H9 (cell line): Measurements from ENCODE around the gene GNAI1. TPM values are rescaled to one million over a fixed set of nuclear protein-coding genes. Genes with fewer than 3 reads are reported as not detected.

Experiments
- DNase-seq: peaks from one replicate; pipeline ENCODE4 v3.0.0-alpha.2; 2017
- H2AFZ ChIP-seq: one replicate; pipeline ENCODE4 v1.6.1; 2013; ENCODE audit warnings: mild to moderate bottlenecking, low read length, control low read depth, moderate library complexity
- H2AK5ac ChIP-seq: 2 replicates; pipeline ENCODE4 v1.6.1; 2013; ENCODE audit warnings: low read length, control low read depth, mixed read lengths; ENCODE audit not compliant: insufficient read length
- H2BK120ac ChIP-seq: one replicate; pipeline ENCODE4 v1.6.1; 2013; ENCODE audit warnings: low read depth, mild to moderate bottlenecking, low read length, control low read depth, inconsistent platforms; ENCODE audit not compliant: poor library complexity, severe bottlenecking
- H2BK12ac ChIP-seq: 2 replicates; pipeline ENCODE4 v1.6.1; 2013; ENCODE audit warnings: low read length, control low read depth, mixed read lengths, low read depth; ENCODE audit not compliant: insufficient read length
- H2BK15ac ChIP-seq: 2 replicates; pipeline ENCODE4 v1.6.1; 2013; ENCODE audit warnings: low read depth, low read length, control low read depth
- H2BK20ac ChIP-seq: one replicate; pipeline ENCODE4 v1.6.1; 2013; ENCODE audit warnings: low read depth, mild to moderate bottlenecking, low read length, control low read depth, inconsistent platforms; ENCODE audit not compliant: poor library complexity, severe bottlenecking
- H2BK5ac ChIP-seq: 2 replicates; pipeline ENCODE4 v1.6.1; 2013; ENCODE audit warnings: low read length, control low read depth, mixed read lengths; ENCODE audit not compliant: insufficient read length
- H3K14ac ChIP-seq: 2 replicates; pipeline ENCODE4 v1.6.1; 2013; ENCODE audit warnings: low read length, control low read depth; ENCODE audit not compliant: insufficient read depth
- H3K18ac ChIP-seq: 2 replicates; pipeline ENCODE4 v1.6.1; 2013; ENCODE audit warnings: low read depth, mild to moderate bottlenecking, mixed read lengths, low read length, control low read depth; ENCODE audit not compliant: insufficient read length
- H3K23ac ChIP-seq: 2 replicates; pipeline ENCODE4 v1.6.1; 2013; ENCODE audit warnings: low read length, control low read depth, mixed read lengths, low read depth; ENCODE audit not compliant: insufficient read length
- H3K23me2 ChIP-seq: 2 replicates; pipeline ENCODE4 v1.6.1; 2013; ENCODE audit warnings: low read depth, mild to moderate bottlenecking, mixed read lengths, low read length, control low read depth; ENCODE audit not compliant: insufficient read length, poor library complexity, severe bottlenecking
- H3K27ac ChIP-seq: 2 replicates; pipeline ENCODE4 v1.5.1; 2013; ENCODE audit warnings: low read length, control low read depth, mixed read lengths, low read depth; ENCODE audit not compliant: insufficient read length
- H3K27me3 ChIP-seq: 2 replicates; pipeline ENCODE4 v1.6.1; 2013; ENCODE audit warnings: low read length, control low read depth, inconsistent platforms; ENCODE audit not compliant: insufficient read depth
- H3K4ac ChIP-seq: 2 replicates; pipeline ENCODE4 v1.6.1; 2013; ENCODE audit warnings: low read depth, mild to moderate bottlenecking, control low read depth, inconsistent platforms, low read length, moderate library complexity
- H3K4me1 ChIP-seq: 2 replicates; pipeline ENCODE4 v1.6.1; 2013; ENCODE audit warnings: low read length, control low read depth, inconsistent platforms; ENCODE audit not compliant: insufficient read depth
- H3K4me2 ChIP-seq: 2 replicates; pipeline ENCODE4 v1.6.1; 2013; ENCODE audit warnings: low read length, control low read depth, mixed read lengths; ENCODE audit not compliant: insufficient read length, insufficient read depth
- H3K56ac ChIP-seq: 2 replicates; pipeline ENCODE4 v1.6.1; 2013; ENCODE audit warnings: low read depth, mild to moderate bottlenecking, mixed read lengths, low read length, control low read depth; ENCODE audit not compliant: insufficient read length
- H3K79me1 ChIP-seq: 2 replicates; pipeline ENCODE4 v1.6.1; 2013; ENCODE audit warnings: low read depth, mild to moderate bottlenecking, moderate library complexity, low read length, control low read depth, inconsistent platforms; ENCODE audit not compliant: insufficient read depth, poor library complexity, severe bottlenecking
- H3K79me2 ChIP-seq: 2 replicates; pipeline ENCODE4 v1.6.1; 2013; ENCODE audit warnings: low read length, control low read depth, inconsistent platforms; ENCODE audit not compliant: insufficient read depth
- H3K9ac ChIP-seq: 2 replicates; pipeline ENCODE4 v1.6.1; 2013; ENCODE audit warnings: low read length, control low read depth, mixed read lengths; ENCODE audit not compliant: insufficient read length; ENCODE audit errors: extremely low read depth
- H3K9me3 ChIP-seq: one replicate; pipeline ENCODE4 v1.6.1; 2013; ENCODE audit warnings: low read depth, low read length, inconsistent platforms; ENCODE audit not compliant: control insufficient read depth
- H3T11ph ChIP-seq: one replicate; pipeline ENCODE4 v1.6.1; 2013; ENCODE audit warnings: mild to moderate bottlenecking, low read length, control low read depth, inconsistent platforms
- H4K20me1 ChIP-seq: one replicate; pipeline ENCODE4 v1.6.1; 2013; ENCODE audit not compliant: control insufficient read depth, insufficient read length, insufficient read depth
- H4K5ac ChIP-seq: 2 replicates; pipeline ENCODE4 v1.6.1; 2013; ENCODE audit warnings: low read depth, mild to moderate bottlenecking, mixed read lengths, low read length, control low read depth; ENCODE audit not compliant: insufficient read length
- H4K8ac ChIP-seq: replicated peaks from 2 replicates; pipeline ENCODE4 v1.6.1; 2013; ENCODE audit warnings: low read length, control low read depth, mixed read lengths, low read depth; ENCODE audit not compliant: insufficient read length
- H4K91ac ChIP-seq: 2 replicates; pipeline ENCODE4 v1.6.1; 2013; ENCODE audit warnings: low read depth, mild to moderate bottlenecking, moderate library complexity, mixed read lengths, low read length, control low read depth; ENCODE audit not compliant: insufficient read length
- H3K27ac Mint-ChIP-seq, 3 experiments: 2 replicates in 2 of 3; 3 replicates in 1 of 3; pipeline ENCODE4 v1.8.0; 2020 to 2021; ENCODE audit warnings: mixed read lengths in 3 of 3, mild to moderate bottlenecking in 1 of 3, moderate library complexity in 1 of 3
- H3K27me3 Mint-ChIP-seq: 2 replicates; pipeline ENCODE4 v1.8.0; 2021; ENCODE audit warnings: low read depth, mild to moderate bottlenecking, moderate library complexity, mixed read lengths
- H3K36me3 Mint-ChIP-seq, 3 experiments: 2 replicates in 2 of 3; 3 replicates in 1 of 3; pipeline ENCODE4 v1.8.0; 2020 to 2021; ENCODE audit warnings: low read depth in 3 of 3, mixed read lengths in 3 of 3; ENCODE audit not compliant: insufficient read depth in 1 of 3
- H3K4me1 Mint-ChIP-seq, 2 experiments: 2 replicates each; pipeline ENCODE4 v1.8.0; 2020; ENCODE audit warnings: mixed read lengths in 2 of 2
- H3K4me3 Mint-ChIP-seq, 2 experiments: 2 replicates in 1 of 2; 3 replicates in 1 of 2; pipeline ENCODE4 v1.8.0; 2020 to 2021; ENCODE audit warnings: mild to moderate bottlenecking in 2 of 2, mixed read lengths in 2 of 2, moderate library complexity in 1 of 2
- H3K9me3 Mint-ChIP-seq, 2 experiments: 2 replicates in 1 of 2; 3 replicates in 1 of 2; pipeline ENCODE4 v1.8.0; 2020; ENCODE audit warnings: mild to moderate bottlenecking in 2 of 2, mixed read lengths in 2 of 2, moderate library complexity in 1 of 2
- CTCF ChIP-seq: fragments of 200-600 bp; sonication (generic); conservative IDR thresholded peaks from 3 replicates; pipeline ENCODE4 v1.8.0; 2021; ENCODE audit warnings: antibody characterized with exemption, mild to moderate bottlenecking
- WGBS: extraction: QIAGEN DNeasy Blood & Tissue Kit; methylation state at CpG from one replicate; pipeline ENCODE4 v1.1.7; 2013; ENCODE audit warnings: missing lambda C conversion rate, low lambda C conversion rate, mixed read lengths; ENCODE audit not compliant: insufficient read length; ENCODE audit errors: extremely low coverage; 5-methylcytosine and 5-hydroxymethylcytosine counted together
- total RNA-seq: library from RNA; stranded (reverse); gene quantifications from 2 replicates; pipeline ENCODE4 v1.2.1, GENCODE V29; 2021

The GNAI1 gene
- total RNA-seq, 1 experiment from 2014 or later = 14.1 TPM

DNA sequence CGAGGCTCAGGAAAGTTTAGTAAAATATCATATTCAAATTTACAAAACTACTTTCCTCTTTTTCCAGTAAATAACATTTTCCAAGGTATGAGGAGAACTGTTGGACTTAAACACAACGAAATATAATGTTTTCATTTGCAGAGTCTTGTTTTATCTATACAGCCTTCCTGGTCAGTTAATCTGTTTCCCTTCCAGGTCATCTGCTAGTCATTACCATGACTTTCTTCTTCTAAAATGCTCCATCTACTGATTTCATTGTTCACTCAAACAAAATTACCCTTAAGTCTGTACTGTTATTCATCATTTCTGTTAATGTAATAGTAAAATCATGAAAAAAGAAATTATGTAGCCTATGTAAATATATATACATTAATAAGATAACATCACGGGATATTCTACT, 69.8 kb downstream of the GNAI1 start:
- no peak overlapping the region for H2BK5ac ChIP-seq
- H4K8ac ChIP-seq = no peak overlapping the region
- H3K18ac ChIP-seq = no peak overlapping the region
- no peak overlapping the region for H3T11ph ChIP-seq
- H2AK5ac ChIP-seq = no peak overlapping the region
- no CpG with 5 or more reads among the region's 3 CpGs for WGBS
- no peak overlapping the region for H3K14ac ChIP-seq
- no peaks in the 10 kb centered on the region for H3K4me1 Mint-ChIP-seq
- no peaks in the 10 kb centered on the region for H3K23me2 ChIP-seq
- H3K4ac ChIP-seq = no peak overlapping the region
- H3K4me3 Mint-ChIP-seq = no peak overlapping the region
- no peak overlapping the region for H3K56ac ChIP-seq
- no peaks in the 10 kb centered on the region for H4K20me1 ChIP-seq
- no peak overlapping the region for H3K9ac ChIP-seq
- H3K9me3 Mint-ChIP-seq = no peaks in the 10 kb centered on the region
- no peaks in the 10 kb centered on the region for H3K9me3 ChIP-seq
- H2BK12ac ChIP-seq = no peak overlapping the region
- no peak overlapping the region for H3K27ac Mint-ChIP-seq
- no peak overlapping the region for H2BK120ac ChIP-seq
- no peaks in the 10 kb centered on the region for H3K27me3 Mint-ChIP-seq
- no peak overlapping the region for H2BK15ac ChIP-seq
- no peaks in the 10 kb centered on the region for H3K79me2 ChIP-seq
- H2AFZ ChIP-seq = no peak overlapping the region
- H3K27me3 ChIP-seq = no peaks in the 10 kb centered on the region
- no peak overlapping the region for H3K4me2 ChIP-seq
- no peak overlapping the region for H4K5ac ChIP-seq
- H3K27ac ChIP-seq = no peak overlapping the region
- no peak for TF ChIP-seq CTCF
- peaks cover 2 to 23% (median 23%) of the 10 kb centered on the region in 3 experiments; a peak in 6 of 7 replicates for H3K36me3 Mint-ChIP-seq
- no peak overlapping the region for H3K23ac ChIP-seq
- H3K4me1 ChIP-seq = no peaks in the 10 kb centered on the region
- no peak for DNase-seq
- no peak overlapping the region for H2BK20ac ChIP-seq
- no peak overlapping the region for H4K91ac ChIP-seq
- no peaks in the 10 kb centered on the region for H3K79me1 ChIP-seq
